ENCODE data around the gene GJA4. TPM values are rescaled to one million over a fixed set of nuclear protein-coding genes. Genes with fewer than 3 reads are reported as not detected.

GJA4 gene
- total RNA-seq, 2 donors from 2014 or later = 31.6 to 50.9 TPM

GRCh38 chr1:34786521-34787325, 6.1 kb upstream of the GJA4 start:
- TF ChIP-seq CTCF (IDR thresholded peaks at IDR 0.05) = peak; percentile 63 to 90
- H3K27ac ChIP-seq = no peak overlapping the region
- no peak overlapping the region for H3K4me3 ChIP-seq
- peaks cover 0 to 9% of the 10 kb centered on the region in 2 donors for H3K4me1 ChIP-seq
- H3K27me3 ChIP-seq = peaks cover 3 to 5% of the 10 kb centered on the region in 2 donors
- H3K9me3 ChIP-seq = no peaks in the 10 kb centered on the region
- DNase-seq (ENCODE audit: low spot score) = peak; percentile 66
- H3K36me3 ChIP-seq = no peaks in the 10 kb centered on the region

- H3K27me3 ChIP-seq = no peaks in the 10 kb centered on the region
- DNase-seq (ENCODE audit: low spot score) = no peak
- H3K9me3 ChIP-seq = no peaks in the 10 kb centered on the region
- H3K4me1 ChIP-seq = peaks cover 0 to 15% of the 10 kb centered on the region in 2 donors
- peak in 1 of 2 donors; percentile 53 for TF ChIP-seq CTCF (IDR thresholded peaks at IDR 0.05)
- no peaks in the 10 kb centered on the region for H3K36me3 ChIP-seq
- no peak overlapping the region for H3K27ac ChIP-seq
- H3K4me3 ChIP-seq = no peak overlapping the region
Measured at GRCh38 chr1:34787461-34788420, 5.1 kb upstream of the GJA4 start.

GRCh38 chr1:34790985-34791384, 1.8 kb upstream of the GJA4 start:
- Histone ChIP-seq H3K9me3 (no peaks in the 10 kb centered on the region), H3K4me1 (peaks cover 0 to 19% of the 10 kb centered on the region in 2 donors), H3K4me3 (no peak overlapping the region), H3K27me3 (no peaks in the 10 kb centered on the region), H3K27ac (peak overlapping the region in 1 of 2 donors; percentile 67), H3K36me3 (no peaks in the 10 kb centered on the region)
- TF ChIP-seq CTCF (IDR thresholded peaks at IDR 0.05) = no peak
- DNase-seq (ENCODE audit: low spot score) = no peak

- H3K4me1 ChIP-seq = peaks cover 0 to 15% of the 10 kb centered on the region in 2 donors
- no peak for DNase-seq (ENCODE audit: low spot score)
Measured at GRCh38 chr1:34792424-34792823, 375 bp upstream of the GJA4 start.

More at GRCh38 chr1:34792424-34792823, 375 bp upstream of the GJA4 start:
- Histone ChIP-seq H3K4me3 (peak overlapping the region in 1 of 2 donors; percentile 55), H3K9me3 (no peaks in the 10 kb centered on the region), H3K27me3 (no peaks in the 10 kb centered on the region), H3K27ac (peak overlapping the region; percentile 67 to 75), H3K36me3 (no peaks in the 10 kb centered on the region)
- no peak for TF ChIP-seq CTCF (IDR thresholded peaks at IDR 0.05)

Data from right atrium auricular region (tissue), 2 donors.